NCI-H128 (cell line): ENCODE data around the gene DAO.
"Not testable (repeated sequence)": the region's sequence is repeated elsewhere in the genome, so short reads cannot be mapped to it uniquely, and the experiment has no call there.

Experiments
- DNase-seq: peaks from one replicate; lab custom pipeline; 2025; ENCODE audit not compliant: unreplicated experiment; lab: John Stamatoyannopoulos, UW

Gene DAO

DNA sequence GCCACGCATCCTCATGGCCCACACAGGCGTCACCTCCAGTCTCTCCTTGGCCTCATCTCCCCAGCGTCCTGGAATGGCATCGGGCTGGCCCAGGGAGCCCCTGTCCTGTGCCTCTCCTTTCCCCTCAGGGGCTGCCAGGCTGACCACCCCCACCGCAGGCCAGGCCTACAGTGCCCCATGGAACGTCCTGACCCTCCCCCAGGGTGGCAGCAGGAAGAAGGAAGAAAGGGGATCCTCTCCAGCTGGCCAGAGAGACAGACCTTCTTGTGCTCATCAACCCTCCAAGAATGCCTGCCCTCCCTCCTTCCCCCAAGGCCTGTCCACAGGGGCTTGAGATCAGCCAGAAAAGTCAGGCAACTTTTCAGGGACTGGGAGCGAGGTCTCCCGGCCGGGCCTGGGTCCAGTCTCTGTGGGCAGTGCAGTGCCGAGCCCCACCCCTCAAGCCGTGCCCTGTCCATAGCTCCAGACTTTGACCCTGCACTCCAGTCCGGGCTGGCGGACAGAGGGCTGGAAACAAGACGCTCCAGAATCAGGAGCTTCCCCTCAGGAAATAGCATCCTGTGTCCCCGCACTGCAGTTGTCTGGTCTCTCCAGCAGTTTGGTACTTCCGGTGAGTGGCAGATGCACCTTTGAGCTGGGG is at the start of gene DAO:
TSS of gene DAO (plus strand) at position 478 of the 640 bp plus-strand sequence. CDS start 4,915 bp downstream, outside the sequence.
- DNase-seq, result no peak

DNA sequence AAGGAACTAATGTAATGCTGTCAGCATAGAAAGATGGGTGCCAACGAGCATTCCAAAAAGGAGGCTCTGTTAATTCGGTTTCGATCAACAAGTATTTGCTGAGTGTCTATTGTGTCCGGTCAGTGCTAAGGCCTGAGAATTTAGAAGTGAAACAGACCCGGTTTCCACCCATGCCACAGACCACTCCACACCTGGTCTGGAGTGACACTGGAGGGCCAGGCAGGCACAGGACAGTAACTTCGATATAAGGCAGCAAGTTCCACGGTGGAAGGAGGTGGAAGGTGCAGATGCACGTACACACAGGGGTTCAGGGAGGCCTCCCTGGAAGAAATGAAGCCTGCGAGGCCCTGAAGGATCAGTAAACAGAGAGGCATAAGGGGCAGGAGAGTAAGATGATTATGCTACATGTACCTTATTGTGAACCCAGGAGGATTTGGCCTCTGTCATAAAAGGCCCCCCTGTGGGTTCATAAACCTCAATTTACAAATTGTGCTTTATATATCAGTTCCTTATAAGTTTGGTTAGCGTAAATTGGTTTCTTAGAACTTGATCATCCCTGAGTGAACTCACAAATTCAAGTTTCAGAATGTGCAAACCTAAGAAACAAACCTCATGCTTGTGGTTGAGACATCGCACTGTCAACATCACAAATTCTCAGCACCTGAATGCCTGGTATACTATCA is 48.4 kb upstream of the DAO start:
- no peak for DNase-seq

DNA sequence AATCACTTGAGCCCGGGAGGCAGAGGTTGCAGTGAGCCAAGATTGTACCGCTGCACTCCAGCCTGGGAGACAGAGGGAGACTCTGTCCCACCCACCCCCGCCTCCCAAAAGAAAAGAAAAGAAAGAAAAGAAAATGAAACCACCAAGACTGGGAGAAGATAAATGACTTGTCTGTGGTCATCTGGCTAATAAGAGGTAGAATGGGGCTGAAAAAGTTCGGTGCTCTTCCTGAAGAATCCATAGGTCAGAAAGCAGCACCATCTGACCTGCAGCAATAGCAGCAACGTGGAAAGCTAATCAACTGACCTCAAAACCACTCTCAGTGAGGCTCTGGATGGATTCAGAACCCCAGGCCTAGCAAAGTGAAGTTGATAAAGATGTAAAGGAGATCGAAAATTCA is 47.7 kb upstream of the DAO start:
- DNase-seq, result no peak

DNA sequence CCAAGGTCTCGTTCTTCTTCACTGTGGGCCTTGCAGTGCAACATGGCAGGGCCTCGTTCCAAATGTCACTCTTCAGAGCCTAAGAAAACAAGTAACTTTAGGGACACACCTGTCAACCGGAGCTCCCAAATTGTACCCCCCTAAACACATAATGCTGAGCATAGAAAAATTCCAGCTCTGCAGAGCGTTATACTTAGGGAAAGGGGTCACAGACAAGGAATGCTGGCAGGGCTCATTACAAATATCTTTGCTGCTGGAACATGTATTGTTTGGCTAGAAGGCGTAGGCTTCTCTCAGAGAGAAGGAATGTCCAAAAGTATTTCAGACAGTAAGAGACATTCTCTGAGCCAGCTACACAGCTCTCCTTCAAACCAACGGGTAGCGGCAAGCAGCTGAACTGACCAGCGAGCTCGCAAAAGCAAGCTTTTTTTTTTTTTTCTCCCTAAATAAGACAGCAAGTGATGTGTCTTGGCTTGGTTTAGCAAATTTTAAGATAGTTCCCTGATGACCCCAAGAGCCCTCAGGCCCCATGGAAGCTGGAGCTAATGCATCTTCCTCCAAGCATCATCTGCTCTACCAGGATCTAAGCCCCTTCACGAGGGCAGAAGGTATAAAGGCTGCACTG is 47.0 kb upstream of the DAO start:
- DNase-seq, result no peak

DNA sequence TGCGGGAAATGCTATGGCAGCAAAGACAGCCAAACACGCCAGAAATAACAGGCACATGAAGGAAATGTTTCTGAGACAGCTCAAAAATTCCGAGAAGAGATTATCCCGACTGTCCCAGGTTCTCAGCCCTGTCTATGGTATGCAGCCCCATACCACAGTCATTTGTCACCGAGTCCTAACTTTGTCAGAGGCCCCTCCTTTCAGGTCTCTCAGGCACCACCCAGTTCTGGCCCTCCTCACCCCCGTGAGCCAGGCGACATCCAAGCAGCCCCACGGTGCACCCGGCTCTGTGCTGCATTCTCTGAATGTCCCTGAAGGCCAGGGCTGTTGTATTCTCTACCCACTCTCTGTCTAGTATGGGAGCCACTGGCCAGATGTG is 46.5 kb upstream of the DAO start:
- DNase-seq, result no peak

DNA sequence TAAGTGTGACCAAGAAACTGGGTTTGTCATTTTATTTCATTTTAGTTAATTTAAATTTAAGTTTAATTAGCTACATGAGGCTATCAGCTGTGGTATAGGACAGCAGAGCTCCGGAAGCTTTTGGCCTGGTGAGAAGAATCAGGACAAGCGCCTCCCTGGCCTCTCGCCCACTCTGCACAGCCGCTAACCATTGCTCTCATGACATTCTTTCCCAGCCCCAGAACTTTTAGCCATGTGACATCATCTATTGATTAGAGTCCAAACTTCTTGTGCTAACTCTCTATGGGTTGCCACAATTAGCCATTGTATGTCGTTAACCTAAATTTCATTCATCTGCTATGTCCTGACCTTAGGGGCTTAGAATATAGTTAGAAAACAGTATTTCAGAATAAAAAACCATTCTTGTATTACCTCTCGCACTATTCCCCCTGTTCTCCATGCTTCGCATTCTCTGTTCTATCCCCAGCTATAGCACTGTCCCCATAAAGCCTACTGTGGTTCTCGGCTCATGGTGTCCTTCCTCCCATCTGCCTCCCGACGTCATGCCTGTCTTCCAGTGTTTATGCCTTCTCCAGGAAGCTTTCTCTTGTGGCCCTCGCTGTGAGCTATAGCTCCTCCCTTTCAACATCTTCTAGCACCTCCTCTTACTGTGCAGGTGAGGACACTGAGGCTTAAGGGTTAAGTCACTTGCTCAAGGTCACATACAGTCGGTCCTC is 46.0 kb upstream of the DAO start:
- DNase-seq, result no peak

DNA sequence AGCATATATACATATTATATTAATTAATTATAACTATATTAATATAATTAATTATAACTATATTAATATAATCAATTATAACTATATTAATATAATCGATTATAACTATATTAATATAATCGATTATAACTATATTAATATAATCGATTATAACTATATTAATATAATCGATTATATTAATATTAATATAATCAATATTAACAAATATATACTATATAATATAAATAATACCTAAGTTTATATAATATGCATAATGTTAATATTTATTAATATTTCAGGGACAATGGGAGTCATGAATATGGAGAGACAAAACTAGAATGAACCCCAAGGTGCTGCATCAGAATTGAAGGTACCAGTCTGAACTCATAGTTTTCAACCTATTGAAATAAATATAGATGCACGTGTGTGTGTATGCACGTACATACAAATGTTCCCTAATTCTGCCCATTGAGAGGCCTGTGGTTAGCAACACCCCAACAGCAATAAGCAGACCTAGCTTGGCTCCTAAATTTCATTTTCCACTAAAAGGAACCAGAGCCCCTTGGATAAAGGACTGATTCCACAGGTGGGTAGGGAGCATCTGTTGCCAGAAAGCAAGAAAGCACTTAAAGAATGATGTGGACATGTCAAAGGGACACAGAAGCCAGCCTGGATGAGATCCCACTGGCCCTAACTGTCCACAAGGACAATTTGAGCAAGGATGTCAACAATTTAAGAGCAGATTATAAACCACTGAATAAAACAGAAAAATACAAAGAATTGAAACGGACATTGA is 43.8 kb upstream of the DAO start:
- no peak for DNase-seq

DNA sequence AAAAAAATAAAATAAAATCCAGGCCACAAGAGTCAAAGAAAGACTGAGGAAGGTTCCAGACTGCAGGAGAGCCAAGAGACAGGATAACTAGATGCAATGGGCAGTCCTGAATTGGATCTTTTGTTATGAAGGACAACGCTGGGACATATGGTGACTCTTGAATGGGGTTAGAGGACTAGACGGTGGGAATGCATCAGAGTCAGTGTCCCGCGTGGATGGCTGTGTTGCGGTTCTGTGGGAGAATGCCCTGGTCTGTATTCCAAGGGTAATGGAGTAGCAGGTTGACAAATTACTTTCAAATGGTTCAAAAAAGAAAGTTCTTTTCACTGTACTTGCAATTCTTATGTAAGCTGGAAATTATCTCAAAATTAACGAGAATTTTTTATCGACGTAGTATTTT is 42.7 kb upstream of the DAO start:
- no peak for DNase-seq

DNA sequence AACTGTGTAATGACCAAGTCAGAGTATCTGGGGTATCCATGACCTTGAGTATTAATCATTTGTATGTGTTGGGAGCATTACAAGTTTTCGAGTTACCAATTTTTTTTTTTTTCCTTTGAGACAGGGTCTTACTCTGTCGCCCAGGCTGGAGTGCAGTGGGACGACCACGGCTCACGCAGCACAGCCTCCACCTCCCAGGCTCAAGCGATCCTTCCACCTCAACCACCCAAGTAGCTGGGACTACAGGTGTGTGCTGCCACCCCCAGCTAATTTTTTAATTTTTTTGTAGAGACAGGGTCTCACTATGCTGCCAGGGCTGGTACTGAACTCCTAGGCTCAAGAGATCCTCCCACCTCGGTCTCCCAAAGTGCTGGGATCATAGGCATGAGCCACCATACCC is 42.2 kb upstream of the DAO start:
- DNase-seq, result no peak

DNA sequence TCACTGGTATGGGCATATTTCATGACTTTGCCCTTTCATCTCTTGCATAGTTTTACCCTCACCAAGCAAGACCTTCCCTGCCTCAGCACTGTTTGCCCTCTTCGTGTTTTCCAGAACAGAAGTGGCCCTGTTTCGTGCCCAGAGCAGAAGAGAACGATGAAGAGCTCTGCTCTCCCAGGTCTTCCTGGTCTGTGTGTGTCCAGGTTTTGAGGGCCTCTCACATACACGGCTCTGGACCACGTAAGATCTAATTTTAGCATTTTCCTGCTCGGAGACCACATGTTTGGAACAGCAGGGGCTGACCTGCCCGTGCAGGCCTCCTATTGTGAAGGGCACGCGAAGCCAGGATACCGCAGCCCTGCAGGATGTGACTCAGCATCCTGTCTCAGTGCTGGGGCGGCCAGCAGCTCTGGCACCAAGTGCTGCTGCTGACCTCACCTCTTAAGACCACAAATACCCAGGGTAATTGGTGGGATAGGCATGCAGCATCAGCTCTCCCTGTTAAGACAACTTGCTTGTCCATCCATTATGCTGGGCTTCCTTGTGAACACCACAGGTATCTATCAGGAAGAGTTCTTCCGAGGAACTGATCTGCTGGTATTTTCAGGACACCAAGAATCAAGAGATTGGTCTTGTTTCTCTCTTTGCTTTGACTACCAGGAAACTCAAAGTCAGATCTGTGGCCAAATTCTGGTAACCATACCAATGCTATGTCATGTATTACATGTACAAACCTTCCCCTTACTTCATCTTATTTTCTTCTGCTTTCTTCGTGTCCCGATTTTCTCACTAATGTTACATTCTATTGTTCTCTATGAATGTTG is 41.5 kb upstream of the DAO start:
- no peak for DNase-seq

DNA sequence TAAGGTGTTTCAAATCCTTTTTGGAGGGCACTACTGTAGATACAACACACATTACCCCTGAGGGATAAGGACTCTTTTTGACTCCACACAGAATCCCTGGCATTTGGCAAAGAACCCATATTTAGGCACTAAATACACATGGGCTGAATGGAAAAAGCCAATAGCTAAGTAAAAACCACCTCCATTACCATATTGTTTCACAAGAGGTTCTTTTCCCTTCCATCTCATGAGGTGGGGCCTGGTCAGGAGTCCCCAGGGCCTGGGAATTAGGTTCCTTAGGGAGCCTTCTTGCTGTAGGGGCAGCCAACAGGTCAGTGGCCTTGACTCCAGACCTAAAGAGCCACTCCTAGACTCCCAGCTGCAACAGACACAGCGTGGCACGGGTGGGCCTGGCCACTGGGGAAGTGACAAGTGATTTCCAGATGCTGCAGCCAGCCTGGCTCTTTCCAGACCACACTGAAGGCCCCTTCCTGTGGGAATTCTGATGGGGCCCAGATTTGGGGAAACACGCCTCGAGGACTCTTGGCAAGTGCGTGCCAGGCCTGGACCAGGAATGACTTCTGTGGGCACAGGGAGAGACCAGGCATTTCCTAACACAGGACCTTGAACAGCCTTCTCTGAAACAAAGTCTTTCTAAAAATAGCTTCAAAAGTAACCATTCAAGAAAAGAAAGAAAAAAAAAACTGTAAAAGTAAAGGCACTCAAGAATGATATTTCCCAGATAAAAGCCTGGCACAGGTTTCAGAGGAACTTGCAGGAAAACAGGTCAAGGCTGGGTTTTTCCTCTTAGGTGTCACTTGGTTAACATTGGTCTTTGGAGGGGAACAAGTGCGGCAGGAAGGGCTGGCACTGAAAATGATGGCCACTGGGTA is 40.6 kb upstream of the DAO start:
- DNase-seq, result no peak

DNA sequence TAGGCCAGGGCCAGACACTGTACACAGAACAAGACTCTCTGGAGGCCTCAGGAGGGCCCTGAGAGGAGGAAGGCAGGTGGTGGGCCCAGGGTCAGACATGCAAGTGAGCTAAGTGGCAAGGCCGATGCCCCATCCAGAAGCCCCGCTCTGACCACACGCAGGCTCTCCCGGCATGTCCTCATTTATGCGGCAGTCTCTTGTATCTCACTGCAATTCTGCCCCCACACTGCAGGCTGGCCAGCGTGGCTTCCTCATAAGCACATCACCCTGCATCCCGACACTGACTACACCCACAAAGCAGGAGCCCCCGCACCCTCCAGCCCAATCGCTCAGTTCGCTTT is 40.0 kb upstream of the DAO start:
- no peak for DNase-seq

DNA sequence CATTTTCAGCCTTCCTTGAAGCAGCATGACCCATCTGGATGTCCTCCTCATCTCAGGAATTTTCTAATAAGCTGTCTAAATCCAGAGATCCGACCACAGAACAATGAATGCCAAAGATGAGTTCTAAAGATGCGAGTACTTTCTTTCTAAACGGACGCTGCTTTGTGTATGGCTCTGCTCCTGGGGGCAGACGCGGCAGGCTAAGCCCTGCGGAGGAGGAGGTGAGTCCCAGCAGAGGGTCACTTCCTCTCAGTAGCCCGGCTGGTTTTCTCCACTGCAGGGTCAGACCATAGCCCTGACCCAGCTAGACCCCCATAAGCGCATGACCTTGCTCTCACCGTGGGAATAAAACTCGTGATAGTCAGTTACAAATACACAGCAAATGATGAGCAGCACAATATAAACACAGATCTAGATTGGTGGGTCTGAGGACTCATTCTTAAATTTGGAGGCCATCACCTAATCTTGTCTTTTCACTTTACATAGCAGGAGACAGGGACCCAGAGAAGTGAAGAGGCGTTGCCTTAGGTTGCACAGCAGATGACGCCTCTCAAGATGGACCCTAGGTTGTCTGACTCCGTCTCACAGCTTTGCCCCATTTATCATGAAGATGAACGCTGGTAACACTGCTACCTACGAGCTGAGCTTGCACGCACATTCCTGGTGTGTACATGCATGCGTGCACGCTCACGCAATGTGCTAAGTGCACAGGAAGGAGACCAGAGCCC is 39.1 kb upstream of the DAO start:
- DNase-seq, result no peak

DNA sequence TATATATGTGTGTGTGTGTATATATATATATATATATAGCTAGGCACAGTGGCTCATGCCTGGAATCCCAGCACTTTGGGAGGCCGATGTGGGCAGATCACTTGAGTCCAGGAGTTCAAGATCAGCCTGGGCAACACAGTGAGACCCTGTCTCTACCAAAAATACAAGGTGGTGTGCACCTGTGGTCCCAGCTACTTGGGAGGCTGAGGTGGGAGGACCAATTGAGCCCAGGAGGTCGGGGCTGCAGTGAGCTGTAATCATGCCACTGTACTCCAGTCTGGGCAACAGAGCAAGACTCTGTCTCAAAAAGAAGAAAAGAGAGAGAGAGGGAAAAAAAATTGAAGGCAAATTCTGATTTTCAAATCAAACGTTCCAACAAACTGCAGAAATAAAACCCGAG is 38.1 kb upstream of the DAO start:
- not testable (repeated sequence) for DNase-seq

DNA sequence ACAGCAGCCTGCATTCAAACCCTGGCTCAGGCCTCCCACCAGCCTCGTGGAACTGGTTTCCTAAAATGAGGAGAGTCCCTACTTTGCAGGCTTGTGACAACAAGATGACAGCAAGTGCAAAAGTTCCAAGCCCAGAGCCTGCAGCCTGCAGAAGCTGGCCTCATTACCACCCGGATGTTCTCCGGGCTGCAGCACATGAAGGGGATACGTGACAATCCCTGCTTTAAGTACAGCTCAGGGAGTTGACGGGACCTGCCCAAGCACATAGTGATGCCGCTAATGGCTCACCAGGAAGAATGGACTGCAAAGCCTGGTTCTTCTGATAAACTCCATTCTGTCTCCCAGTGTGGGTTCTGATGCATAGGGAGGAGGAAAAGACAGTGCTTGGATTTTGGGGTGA is 37.5 kb upstream of the DAO start:
- DNase-seq, result no peak

DNA sequence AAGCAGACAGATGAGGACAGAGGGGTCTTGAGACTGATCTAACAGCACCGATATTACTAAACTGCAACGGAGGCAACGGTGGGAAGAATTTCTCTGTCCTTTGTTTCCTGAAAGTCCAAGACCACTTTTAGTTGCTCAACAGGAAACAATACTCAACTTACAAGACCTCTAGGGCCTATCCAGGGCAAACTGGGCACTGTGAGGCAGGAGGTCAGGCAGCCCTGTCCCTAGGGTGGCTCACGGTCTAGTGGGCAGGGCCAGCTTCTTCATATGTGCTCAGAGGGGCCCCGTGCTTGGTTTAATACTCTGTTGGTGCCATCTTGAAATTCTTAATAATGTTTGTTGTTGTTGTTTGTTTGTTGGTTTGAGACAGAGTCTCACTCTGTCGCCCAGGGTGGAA is 36.7 kb upstream of the DAO start:
- no peak for DNase-seq

DNA sequence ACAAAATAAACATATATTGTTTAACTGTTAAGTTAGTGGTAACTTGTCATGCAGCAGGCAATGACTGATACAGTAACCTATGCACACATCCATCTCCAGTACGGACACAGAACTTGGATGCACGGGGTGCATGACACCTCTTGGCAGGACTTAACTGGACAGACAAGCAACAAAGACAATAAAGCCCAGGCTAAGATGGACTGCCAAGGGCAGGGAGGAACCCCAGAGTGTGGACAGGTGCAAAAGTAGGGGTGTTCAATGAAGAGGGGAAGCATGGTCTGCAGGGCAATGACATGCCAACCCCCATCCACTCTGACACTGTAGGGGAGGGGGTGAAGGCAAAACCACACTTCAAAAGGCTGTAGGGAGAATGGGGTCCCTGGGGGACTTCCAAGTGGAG is 34.2 kb upstream of the DAO start:
- no peak for DNase-seq

DNA sequence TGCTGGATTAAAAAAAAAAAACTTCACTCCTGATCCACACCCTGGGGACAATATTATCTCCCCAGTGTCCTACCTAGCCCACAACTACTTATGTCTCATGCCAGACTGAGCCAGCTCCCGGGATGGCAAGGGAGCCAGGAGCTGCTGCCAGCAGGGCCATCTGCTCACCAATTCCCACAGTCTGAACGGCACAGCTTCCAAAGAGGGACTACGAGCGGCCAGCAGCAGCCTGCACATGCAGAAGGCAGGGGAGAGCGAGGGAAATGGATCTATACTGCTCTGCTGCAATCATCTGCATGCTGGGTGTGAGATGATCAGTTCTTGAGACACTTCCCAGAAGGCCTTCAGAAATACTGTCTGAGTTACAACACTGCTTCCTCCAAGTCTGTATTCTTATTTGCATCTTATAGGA is 33.6 kb upstream of the DAO start:
- no peak for DNase-seq

DNA sequence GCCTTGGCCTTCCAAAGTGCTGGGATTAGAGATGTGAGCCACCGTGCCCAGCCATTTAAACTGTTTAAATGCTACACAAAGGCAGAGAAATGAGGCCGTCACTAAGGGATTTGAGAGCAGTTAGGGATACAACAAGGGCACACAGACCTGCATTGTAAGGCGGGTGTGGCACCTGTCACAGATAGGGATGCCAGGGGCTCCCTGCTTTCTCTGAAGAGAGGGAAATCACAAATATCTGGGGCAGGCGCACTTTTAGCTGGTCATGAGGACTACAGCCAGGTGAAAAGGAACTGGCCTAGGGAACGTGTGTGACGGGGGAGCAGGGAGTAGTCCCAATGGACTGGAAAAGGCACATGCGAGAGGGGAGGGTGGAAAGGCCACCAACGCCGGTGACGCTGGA is 32.2 kb upstream of the DAO start:
- no peak for DNase-seq
